HCT116 (cell line): Measurements from ENCODE around the gene C8A. TPM values are rescaled to one million over a fixed set of nuclear protein-coding genes. Genes with fewer than 3 reads are reported as not detected.

ENCODE experiments used
- ATAC-seq: fragments of 200-7000 bp; cut with Tn5 transposase; 2 replicates; pipeline ENCODE4 v1.9.1; 2020; ENCODE audit warnings: mild to moderate bottlenecking, moderate library complexity
- BruUV-seq: library from RNA; stranded (reverse); fragments of 400-500 nt; replicated peaks from 2 replicates; lab custom pipeline; 2021; lab: Mats Ljungman, UMichigan
- CTCF ChIA-PET: fragments of 300-600 bp; sonication (Branson Sonifier 250); formaldehyde crosslinking; loops from one replicate; lab custom pipeline; 2021; ENCODE audit warnings: antibody characterized with exemption; lab: Charles Lee
- POLR2A ChIA-PET: fragments of 300-600, 350-600 bp; sonication (Branson Sonifier 250); formaldehyde crosslinking; loops from one replicate; lab custom pipeline; 2021; ENCODE audit warnings: antibody characterized with exemption; lab: Charles Lee
- RAD21 ChIA-PET, 2 experiments: fragments of 300-600 bp; sonication (Branson Sonifier 250); formaldehyde crosslinking; loops; one replicate each; lab custom pipeline; 2023; ENCODE audit warnings: low total read pairs in 2 of 2; ENCODE audit not compliant: uncharacterized antibody in 2 of 2, unreplicated experiment in 2 of 2, low non-redundant PET in 1 of 2; lab: Charles Lee
- DNase-seq: peaks from one replicate; pipeline ENCODE4 v3.0.0-alpha.2; 2010; ENCODE audit warnings: low read depth, low spot score
- H2AFZ ChIP-seq: fragments of 200-600 bp; shearing (Covaris generic), sonication (generic); 2 replicates; pipeline ENCODE4 v1.6.1; 2017; ENCODE audit warnings: low read depth, mixed run types, mixed read lengths, antibody characterized with exemption, low read length; ENCODE audit not compliant: poor library complexity, severe bottlenecking
- H3K27ac ChIP-seq: 2 replicates; pipeline ENCODE4 v1.5.1; 2012; ENCODE audit warnings: low read depth, low read length
- H3K27me3 ChIP-seq: fragments of 200-600 bp; sonication (generic); 2 replicates; pipeline ENCODE4 v1.6.1; 2016; ENCODE audit warnings: mixed run types, low read length, mixed read lengths; ENCODE audit not compliant: insufficient read depth
- H3K36me3 ChIP-seq, 2 experiments: fragments of 200-500 bp in 1 of 2; fragments of 200-600 bp in 1 of 2; sonication (Bioruptor generic) in 1 of 2; sonication (generic) in 1 of 2; 2 replicates each; pipeline versions ENCODE4 v1.5.1 to v1.6.1; 2014 to 2016; ENCODE audit warnings: low read length in 2 of 2, inconsistent platforms in 1 of 2, mixed read lengths in 1 of 2, mixed run types in 1 of 2; ENCODE audit not compliant: insufficient read depth in 2 of 2, control insufficient read depth in 1 of 2
- H3K4me1 ChIP-seq, 2 experiments: fragments of 200-600 bp in 1 of 2; sonication (generic) in 1 of 2; 2 replicates each; pipeline versions ENCODE4 v1.5.1 to v1.6.1; 2012 to 2017; ENCODE audit warnings: low read length in 2 of 2, inconsistent platforms in 1 of 2, mild to moderate bottlenecking in 1 of 2, mixed read lengths in 1 of 2, mixed run types in 1 of 2, moderate library complexity in 1 of 2; ENCODE audit not compliant: insufficient read depth in 2 of 2, control insufficient read depth in 1 of 2
- H3K4me2 ChIP-seq: fragments of 200-600 bp; sonication (generic); 2 replicates; pipeline ENCODE4 v1.6.1; 2017; ENCODE audit warnings: mixed run types, low read length, mixed read lengths
- H3K4me3 ChIP-seq, 2 experiments: fragments of 200-600 bp in 1 of 2; sonication (generic) in 1 of 2; replicated peaks in 1 of 2; 2 replicates each; pipeline ENCODE4 v1.5.1; 2011 to 2016; ENCODE audit warnings: low read length in 2 of 2, control low read depth in 1 of 2, low read depth in 1 of 2, mild to moderate bottlenecking in 1 of 2, mixed read lengths in 1 of 2, mixed run types in 1 of 2
- H3K79me2 ChIP-seq: fragments of 200-600 bp; sonication (generic); 2 replicates; pipeline ENCODE4 v1.6.1; 2017; ENCODE audit warnings: mild to moderate bottlenecking, mixed run types, low read length, moderate library complexity, mixed read lengths; ENCODE audit not compliant: insufficient read depth
- H3K9ac ChIP-seq: fragments of 200-600 bp; sonication (generic); 2 replicates; pipeline ENCODE4 v1.6.1; 2016; ENCODE audit warnings: low read length, mixed read lengths
- H3K9me2 ChIP-seq: fragments of 200-600 bp; sonication (generic), shearing (Covaris generic); 2 replicates; pipeline ENCODE4 v1.6.1; 2017; ENCODE audit warnings: mixed run types, mild to moderate bottlenecking, moderate library complexity; ENCODE audit not compliant: insufficient read depth
- H3K9me3 ChIP-seq, 2 experiments: fragments of 200-500 bp in 1 of 2; fragments of 200-600 bp in 1 of 2; sonication (Bioruptor generic) in 1 of 2; sonication (generic) in 1 of 2; 2 replicates each; pipeline ENCODE4 v1.6.1; 2014 to 2017; ENCODE audit warnings: low read length in 2 of 2, mixed read lengths in 2 of 2, inconsistent platforms in 1 of 2, low read depth in 1 of 2, mild to moderate bottlenecking in 1 of 2, mixed run types in 1 of 2, moderate library complexity in 1 of 2; ENCODE audit not compliant: control insufficient read depth in 1 of 2, insufficient read depth in 1 of 2
- H4K20me1 ChIP-seq: fragments of 200-600 bp; sonication (generic), shearing (Covaris generic); 2 replicates; pipeline ENCODE4 v1.6.1; 2017; ENCODE audit warnings: mixed run types, mild to moderate bottlenecking, moderate library complexity; ENCODE audit not compliant: insufficient read depth
- CBX3 ChIP-seq: IDR thresholded peaks from 2 replicates; pipeline ENCODE4 v1.6.1; 2012; ENCODE audit warnings: low read depth
- CEBPB ChIP-seq: IDR thresholded peaks from 2 replicates; pipeline ENCODE4 v1.6.1; 2012; ENCODE audit warnings: low read depth
- EGR1 ChIP-seq: IDR thresholded peaks from 2 replicates; pipeline ENCODE4 v1.6.1; 2012; ENCODE audit warnings: low read depth
- ELF1 ChIP-seq: IDR thresholded peaks from 2 replicates; pipeline ENCODE4 v1.6.1; 2012; ENCODE audit warnings: low read depth, borderline replicate concordance
- EZH2 ChIP-seq: fragments of 200-600 bp; sonication (generic); IDR thresholded peaks from 2 replicates; pipeline ENCODE4 v1.6.1; 2017; ENCODE audit warnings: antibody characterized with exemption, mixed run types
- EZH2phosphoT487 ChIP-seq: fragments of 200-600 bp; IDR thresholded peaks from 2 replicates; pipeline ENCODE4 v1.6.1; 2018; ENCODE audit warnings: antibody characterized with exemption, borderline replicate concordance
- FOSL1 ChIP-seq: IDR thresholded peaks from 2 replicates; pipeline ENCODE4 v1.6.1; 2012; ENCODE audit warnings: low read depth
- JUND ChIP-seq: IDR thresholded peaks from 2 replicates; pipeline ENCODE4 v1.6.1; 2012
- POLR2AphosphoS5 ChIP-seq: IDR thresholded peaks from 2 replicates; pipeline ENCODE4 v1.6.1; 2011; ENCODE audit warnings: mild to moderate bottlenecking, low read depth, low read length, moderate library complexity
- RAD21 ChIP-seq: IDR thresholded peaks from 2 replicates; pipeline ENCODE4 v1.6.1; 2012; ENCODE audit warnings: low read depth, mild to moderate bottlenecking
- SIN3A ChIP-seq: IDR thresholded peaks from 2 replicates; pipeline ENCODE4 v1.6.1; 2012; ENCODE audit warnings: low read depth
- SP1 ChIP-seq: IDR thresholded peaks from 2 replicates; pipeline ENCODE4 v1.6.1; 2012; ENCODE audit warnings: low read depth
- TCF7L2 ChIP-seq: IDR thresholded peaks from 2 replicates; pipeline ENCODE4 v1.7.0; 2011; ENCODE audit warnings: borderline replicate concordance, inconsistent platforms; ENCODE audit not compliant: insufficient read depth, insufficient read length; ENCODE audit errors: extremely low read depth
- YY1 ChIP-seq: IDR thresholded peaks from 2 replicates; pipeline ENCODE4 v1.6.1; 2011; ENCODE audit warnings: low read length, low read depth, moderate library complexity, mild to moderate bottlenecking; ENCODE audit not compliant: insufficient replicate concordance; ENCODE audit errors: extremely low read depth
- ZFX ChIP-seq: fragments of 450-650 bp; IDR thresholded peaks from 2 replicates; pipeline ENCODE4 v1.6.1; 2017
- ZNF274 ChIP-seq: fragments of 200-500 bp; sonication (Bioruptor generic); IDR thresholded peaks from 2 replicates; pipeline ENCODE4 v1.6.1; 2014; ENCODE audit warnings: mild to moderate bottlenecking, low read depth, low read length, inconsistent platforms
- intact Hi-C: fragments of 100-400 bp; cut with micrococcal nuclease; formaldehyde crosslinking; loops from 2 replicates; pipeline ENCODE4 v1.10.0; 2022
- total RNA-seq: library from RNA; stranded (reverse); gene quantifications from one replicate; pipeline ENCODE4 v1.2.1, GENCODE V29; 2021; ENCODE audit not compliant: unreplicated experiment
- TF ChIP-seq, protein P1 (sequence below): IDR thresholded peaks from 2 replicates; pipeline ENCODE4 v1.6.1; 2012
- TF ChIP-seq, protein P2 (sequence below): IDR thresholded peaks from 2 replicates; pipeline ENCODE4 v1.6.1; 2011; ENCODE audit warnings: mild to moderate bottlenecking, low read length, moderate library complexity; ENCODE audit not compliant: insufficient replicate concordance; ENCODE audit errors: extremely low read depth

Gene C8A
- total RNA-seq, 1 experiment from 2014 or later = 0.10 TPM

DNA sequence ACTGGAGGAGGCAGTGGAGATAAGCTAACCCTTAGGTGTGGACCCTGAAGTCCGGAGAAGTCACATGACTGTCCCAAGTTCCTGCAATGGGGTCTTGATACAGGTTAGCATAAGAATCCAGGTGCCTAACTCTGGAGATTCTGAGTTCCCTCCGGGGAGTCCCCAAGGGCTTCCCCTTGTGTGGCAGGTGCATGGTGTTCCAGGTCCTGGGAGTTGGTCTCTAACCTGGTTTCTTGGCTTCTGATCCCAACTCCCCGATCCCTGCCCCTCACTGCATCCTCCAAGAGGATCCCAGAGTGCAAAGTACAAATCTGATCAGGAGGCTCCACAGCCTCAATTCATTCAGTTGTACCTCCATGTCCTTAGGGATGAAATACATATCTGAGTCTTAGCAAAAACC is 9.3 kb upstream of the C8A start:
- H4K20me1 ChIP-seq = no peaks in the 10 kb centered on the region
- no peaks in the 10 kb centered on the region for H3K4me1 ChIP-seq
- DNase-seq (no peak), ATAC-seq (no peak)
- H3K4me2 ChIP-seq = no peak overlapping the region
- H3K9me3 ChIP-seq = no peaks in the 10 kb centered on the region
- ChIA-PET CTCF (no interaction called here), RAD21 (no interaction called here), POLR2A (no interaction called here)
- no peaks in the 10 kb centered on the region for H3K9me2 ChIP-seq
- H3K27me3 ChIP-seq = peaks cover 17% of the 10 kb centered on the region; the same call in 1 of the 2 replicates
- H3K36me3 ChIP-seq = no peaks in the 10 kb centered on the region
- no peak overlapping the region for H3K9ac ChIP-seq
- H3K79me2 ChIP-seq = no peaks in the 10 kb centered on the region
- no peak for TF ChIP-seq SIN3A
- TF ChIP-seq ZFX = no peak
- TF ChIP-seq ZNF274 = no peak
- no peak for TF ChIP-seq JUND
- TF ChIP-seq, protein P1, sequence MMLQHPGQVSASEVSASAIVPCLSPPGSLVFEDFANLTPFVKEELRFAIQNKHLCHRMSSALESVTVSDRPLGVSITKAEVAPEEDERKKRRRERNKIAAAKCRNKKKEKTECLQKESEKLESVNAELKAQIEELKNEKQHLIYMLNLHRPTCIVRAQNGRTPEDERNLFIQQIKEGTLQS = no peak
- no peak overlapping the region for H2AFZ ChIP-seq
- intact Hi-C loops = no loop called here
- no TSS peak for BruUV-seq
- H3K27ac ChIP-seq = no peak overlapping the region
- no peak overlapping the region for H3K4me3 ChIP-seq

DNA sequence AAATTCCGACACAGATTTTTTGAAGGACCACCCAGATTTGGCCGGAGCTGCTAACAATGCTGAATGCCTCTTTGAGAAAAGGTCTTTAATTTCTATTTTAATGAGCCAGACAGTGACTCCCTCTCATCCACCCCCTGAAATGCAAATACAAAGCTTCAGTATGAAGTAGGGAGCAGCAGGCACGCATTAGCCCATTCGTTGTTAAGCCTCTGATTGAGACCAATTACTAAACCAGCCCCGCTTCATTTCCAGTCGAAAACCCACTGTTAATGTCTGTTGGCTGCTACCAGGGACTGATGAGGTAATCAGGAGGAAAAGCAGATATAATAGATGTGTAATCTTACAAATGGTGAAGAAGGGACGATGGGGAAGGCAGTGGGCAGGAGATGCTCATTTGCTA is 4.8 kb upstream of the C8A start:
- RAD21 ChIA-PET = no interaction called here
- Histone ChIP-seq H3K27me3 (peaks cover 20% of the 10 kb centered on the region), H3K9me2 (no peaks in the 10 kb centered on the region), H3K9me3 (no peaks in the 10 kb centered on the region), H3K4me3 (no peak overlapping the region), H3K79me2 (no peaks in the 10 kb centered on the region), H2AFZ (no peak overlapping the region), H3K36me3 (no peaks in the 10 kb centered on the region), H4K20me1 (no peaks in the 10 kb centered on the region), H3K4me1 (no peaks in the 10 kb centered on the region), H3K4me2 (no peak overlapping the region), H3K27ac (no peak overlapping the region), H3K9ac (no peak overlapping the region)
- BruUV-seq = no TSS peak
- intact Hi-C loops = no loop called here
- DNase-seq (no peak), ATAC-seq (no peak)
- POLR2A ChIA-PET = no interaction called here
- CTCF ChIA-PET = no interaction called here
- TF ChIP-seq YY1 (no peak), EZH2 (no peak), EGR1 (no peak), CEBPB (no peak), SP1 (no peak), FOSL1 (no peak), ZNF274 (no peak), POLR2AphosphoS5 (no peak), ZFX (no peak), TCF7L2 (no peak), CBX3 (no peak), SIN3A (no peak), ELF1 (no peak), RAD21 (no peak), EZH2phosphoT487 (no peak)
- TF ChIP-seq, protein P2, sequence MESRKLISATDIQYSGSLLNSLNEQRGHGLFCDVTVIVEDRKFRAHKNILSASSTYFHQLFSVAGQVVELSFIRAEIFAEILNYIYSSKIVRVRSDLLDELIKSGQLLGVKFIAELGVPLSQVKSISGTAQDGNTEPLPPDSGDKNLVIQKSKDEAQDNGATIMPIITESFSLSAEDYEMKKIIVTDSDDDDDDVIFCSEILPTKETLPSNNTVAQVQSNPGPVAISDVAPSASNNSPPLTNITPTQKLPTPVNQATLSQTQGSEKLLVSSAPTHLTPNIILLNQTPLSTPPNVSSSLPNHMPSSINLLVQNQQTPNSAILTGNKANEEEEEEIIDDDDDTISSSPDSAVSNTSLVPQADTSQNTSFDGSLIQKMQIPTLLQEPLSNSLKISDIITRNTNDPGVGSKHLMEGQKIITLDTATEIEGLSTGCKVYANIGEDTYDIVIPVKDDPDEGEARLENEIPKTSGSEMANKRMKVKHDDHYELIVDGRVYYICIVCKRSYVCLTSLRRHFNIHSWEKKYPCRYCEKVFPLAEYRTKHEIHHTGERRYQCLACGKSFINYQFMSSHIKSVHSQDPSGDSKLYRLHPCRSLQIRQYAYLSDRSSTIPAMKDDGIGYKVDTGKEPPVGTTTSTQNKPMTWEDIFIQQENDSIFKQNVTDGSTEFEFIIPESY = no peak
- TF ChIP-seq, protein P1 = no peak
